Measurements from ENCODE around the gene SNX22. TPM values are rescaled to one million over a fixed set of nuclear protein-coding genes. Genes with fewer than 3 reads are reported as not detected.
"Not testable (repeated sequence)": the region's sequence is repeated elsewhere in the genome, so short reads cannot be mapped to it uniquely, and the experiment has no call there.

SNX22 gene
- total RNA-seq, 6 experiments from 2014 or later: 0.43 to 4.2 (median 1.6) TPM

GRCh38 chr15:64117759-64118487 lies 33.6 kb upstream of the SNX22 start:
- DNase-seq: no peak
- Histone ChIP-seq H3K27me3 (no peaks in the 10 kb centered on the region), H3K9me3 (no peaks in the 10 kb centered on the region), H3K4me3 (no peak overlapping the region), H3K4me1 (peaks cover 0 to 15% (median 3%) of the 10 kb centered on the region in 4 donors), H3K36me3 (peaks cover 8 to 78% (median 32%) of the 10 kb centered on the region in 4 donors), H3K27ac (no peak overlapping the region)
- no peak for ATAC-seq
- no peak for TF ChIP-seq CTCF (IDR thresholded peaks at IDR 0.05)
- no peak for TF ChIP-seq POLR2A (IDR thresholded peaks at IDR 0.05)
- intact Hi-C loops (cut with DNase I): no loop called here
- WGBS (ENCODE audit: insufficient coverage, low coverage, low lambda C conversion rate, missing lambda C conversion rate): 90% methylated on average over 4 of the region's 5 CpGs

GRCh38 chr15:64120322-64120721 lies 31.2 kb upstream of the SNX22 start:
- intact Hi-C loops (cut with DNase I); H3K4me1 ChIP-seq; H3K27ac ChIP-seq; H3K27me3 ChIP-seq; DNase-seq; H3K9me3 ChIP-seq; H3K4me3 ChIP-seq: not testable (repeated sequence)
- ATAC-seq: peak in 3 of 4 donors; percentile 30 to 61 (median 51)
- H3K36me3 ChIP-seq: peaks cover 11 to 76% (median 37%) of the 10 kb centered on the region in 4 donors
- WGBS (ENCODE audit: insufficient coverage, low coverage, low lambda C conversion rate, missing lambda C conversion rate): 100% methylated on average over 2 of the region's 2 CpGs

GRCh38 chr15:64121614-64122013 lies 29.9 kb upstream of the SNX22 start:
- H3K9me3 ChIP-seq: no peaks in the 10 kb centered on the region
- no peak for TF ChIP-seq CTCF (IDR thresholded peaks at IDR 0.05)
- no peak for TF ChIP-seq POLR2A (IDR thresholded peaks at IDR 0.05)
- H3K27me3 ChIP-seq: no peaks in the 10 kb centered on the region
- WGBS (ENCODE audit: insufficient coverage, low coverage, low lambda C conversion rate, missing lambda C conversion rate): 81% methylated on average over 4 of the region's 4 CpGs
- intact Hi-C loops (cut with DNase I): no loop called here
- H3K4me1 ChIP-seq: peaks cover 0 to 9% (median 0%) of the 10 kb centered on the region in 4 donors
- H3K27ac ChIP-seq: no peak overlapping the region
- DNase-seq (no peak), ATAC-seq (no peak)
- H3K4me3 ChIP-seq: no peak overlapping the region
- H3K36me3 ChIP-seq: peaks cover 11 to 77% (median 38%) of the 10 kb centered on the region in 4 donors

- H3K4me1 ChIP-seq: peaks cover 0 to 9% (median 0%) of the 10 kb centered on the region in 4 donors
- 80% methylated on average over 1 of the region's 1 CpG for WGBS (ENCODE audit: insufficient coverage, low coverage, low lambda C conversion rate, missing lambda C conversion rate)
- no peak for TF ChIP-seq POLR2A (IDR thresholded peaks at IDR 0.05)
- TF ChIP-seq CTCF (IDR thresholded peaks at IDR 0.05): no peak
- no peak for DNase-seq
- H3K4me3 ChIP-seq: no peak overlapping the region
- intact Hi-C loops (cut with DNase I): no loop called here
- H3K36me3 ChIP-seq: peaks cover 11 to 79% (median 42%) of the 10 kb centered on the region in 4 donors
- no peaks in the 10 kb centered on the region for H3K27me3 ChIP-seq
- H3K9me3 ChIP-seq: no peaks in the 10 kb centered on the region
- peak overlapping the region in 1 of 3 donors; percentile 7 for H3K27ac ChIP-seq
- peak in 2 of 4 donors; percentile 24 to 44 for ATAC-seq
Observed at GRCh38 chr15:64122444-64122843, 29.1 kb upstream of the SNX22 start.

- DNase-seq: no peak
- Histone ChIP-seq H3K27ac (no peak overlapping the region), H3K4me1 (peaks cover 0 to 9% (median 0%) of the 10 kb centered on the region in 4 donors), H3K36me3 (peaks cover 11 to 80% (median 45%) of the 10 kb centered on the region in 4 donors), H3K4me3 (no peak overlapping the region), H3K27me3 (no peaks in the 10 kb centered on the region), H3K9me3 (no peaks in the 10 kb centered on the region)
- 91% methylated on average over 3 of the region's 3 CpGs for WGBS (ENCODE audit: insufficient coverage, low coverage, low lambda C conversion rate, missing lambda C conversion rate)
- peak; percentile 11 to 52 (median 36) for ATAC-seq
- TF ChIP-seq CTCF (IDR thresholded peaks at IDR 0.05) (no peak), POLR2A (IDR thresholded peaks at IDR 0.05) (no peak)
- intact Hi-C loops (cut with DNase I): no loop called here
Observed at GRCh38 chr15:64122936-64123351, 28.6 kb upstream of the SNX22 start.

Data from right lobe of liver (tissue), 6 donors.